Frontal cortex (tissue), 4 donors: ENCODE results near the gene CTRB2. TPM values are rescaled to one million over a fixed set of nuclear protein-coding genes. Genes with fewer than 3 reads are reported as not detected.
"Not testable (repeated sequence)": the region's sequence is repeated elsewhere in the genome, so short reads cannot be mapped to it uniquely, and the experiment has no call there.

Experiments
- DNase-seq, 2 donors: peaks; one replicate each; pipeline ENCODE4 v3.0.0; 2012; ENCODE audit warnings: low spot score in 2 of 2
- FAIRE-seq: peaks from 2 replicates; lab custom pipeline; 2012; peaks lifted over from hg19 to GRCh38; lab: Jason Lieb, UNC
- total RNA-seq: library from RNA; depleted of rRNA; stranded (reverse); fragments of >200 nt; gene quantifications from one replicate; pipeline ENCODE4 v1.2.3, GENCODE V29; 2014
- donor health status: control.
- donor health status: control.
- donor health status: control.

CTRB2 gene
- total RNA-seq, 1 donor from 2014 or later, result not detected

GRCh38 chr16:75228143-75228976 is 21.4 kb upstream of the CTRB2 start:
- no peak for FAIRE-seq
- no peak for DNase-seq

- FAIRE-seq (no peak), DNase-seq (no peak)
These were observed 20.6 kb upstream of the CTRB2 start for GRCh38 chr16:75227361-75228142.

- FAIRE-seq (no peak), DNase-seq (no peak)
These were observed 19.8 kb upstream of the CTRB2 start for GRCh38 chr16:75226550-75227360.

GRCh38 chr16:75225678-75226515 is 18.9 kb upstream of the CTRB2 start:
- DNase-seq, result no peak
- FAIRE-seq, result no peak

GRCh38 chr16:75225092-75225491 is 18.1 kb upstream of the CTRB2 start:
- no peak for DNase-seq
- FAIRE-seq, result no peak

- peak in 1 of 2 donors; percentile 14 for DNase-seq
- FAIRE-seq, result no peak
These were observed 17.5 kb upstream of the CTRB2 start for GRCh38 chr16:75224306-75225082.

GRCh38 chr16:75223129-75223528 is 16.2 kb upstream of the CTRB2 start:
- FAIRE-seq, result not testable (repeated sequence)

GRCh38 chr16:75222271-75222783 is 15.4 kb upstream of the CTRB2 start:
- no peak for FAIRE-seq
- DNase-seq, result no peak

More at GRCh38 chr16:75223129-75223528, 16.2 kb upstream of the CTRB2 start:
- DNase-seq, result not testable (repeated sequence)

- DNase-seq (no peak), FAIRE-seq (no peak)
These were observed 12.9 kb upstream of the CTRB2 start for GRCh38 chr16:75219838-75220237.

- DNase-seq (no peak), FAIRE-seq (no peak)
These were observed 12.1 kb upstream of the CTRB2 start for GRCh38 chr16:75219088-75219487.

GRCh38 chr16:75218256-75219076 is 11.5 kb upstream of the CTRB2 start, which contains the start of gene CTRB1:
Gene CTRB1 (plus strand): TSS chr16:75218988. CDS start chr16:75219008, 20 bp downstream.
- no peak for FAIRE-seq
- DNase-seq, result no peak

GRCh38 chr16:75217389-75217851 is 10.5 kb upstream of the CTRB2 start:
- no peak for FAIRE-seq

GRCh38 chr16:75216576-75216975 is 9.6 kb upstream of the CTRB2 start:
- FAIRE-seq, result no peak

More at GRCh38 chr16:75217389-75217851, 10.5 kb upstream of the CTRB2 start:
- no peak for DNase-seq

GRCh38 chr16:75216127-75216526 is 9.2 kb upstream of the CTRB2 start:
- FAIRE-seq (no peak), DNase-seq (no peak)

More at GRCh38 chr16:75216576-75216975, 9.6 kb upstream of the CTRB2 start:
- no peak for DNase-seq

- not testable (repeated sequence) for DNase-seq, FAIRE-seq
These were observed 4.3 kb upstream of the CTRB2 start for GRCh38 chr16:75211286-75211685.

GRCh38 chr16:75209944-75210343 is 3.0 kb upstream of the CTRB2 start:
- no peak for FAIRE-seq
- no peak for DNase-seq

GRCh38 chr16:75209514-75209913 is 2.6 kb upstream of the CTRB2 start:
- not testable (repeated sequence) for DNase-seq, FAIRE-seq
